HG03575 (cell line): ENCODE data around the gene ZNF277.

Experiments
- ATAC-seq: cut with Tn5 transposase; IDR thresholded peaks from one replicate; pipeline ENCODE4 v1.9.1; 2021; ENCODE audit not compliant: unreplicated experiment, insufficient number of reproducible peaks, low FRiP score; ENCODE audit errors: extremely low read depth

The ZNF277 gene

GRCh38 chr7:112206238-112206990 lies at the start of gene ZNF277, which contains the start of gene DOCK4:
ZNF277 (plus strand) TSS chr7:112206695; CDS start chr7:112206717, 22 bp downstream.
DOCK4 (minus strand) TSS chr7:112206399; CDS start chr7:112206138, 261 bp downstream.
- peak; percentile 92 for ATAC-seq

GRCh38 chr7:112157072-112157471 lies 49.4 kb upstream of the ZNF277 start:
- no peak for ATAC-seq

- ATAC-seq, result no peak
Observed at GRCh38 chr7:112159351-112159750, 47.1 kb upstream of the ZNF277 start.

- ATAC-seq, result no peak
Observed at GRCh38 chr7:112160130-112160770, 46.2 kb upstream of the ZNF277 start.

- no peak for ATAC-seq
Observed at GRCh38 chr7:112160771-112161150, 45.7 kb upstream of the ZNF277 start.

GRCh38 chr7:112161253-112162141 lies 45.0 kb upstream of the ZNF277 start:
- no peak for ATAC-seq

- ATAC-seq, result no peak
Observed at GRCh38 chr7:112162142-112162766, 44.2 kb upstream of the ZNF277 start.

- no peak for ATAC-seq
Observed at GRCh38 chr7:112162784-112163506, 43.5 kb upstream of the ZNF277 start.

GRCh38 chr7:112167147-112167546 lies 39.3 kb upstream of the ZNF277 start:
- no peak for ATAC-seq

- no peak for ATAC-seq
Observed at GRCh38 chr7:112168915-112169314, 37.6 kb upstream of the ZNF277 start.

- ATAC-seq, result no peak
Observed at GRCh38 chr7:112171673-112172072, 34.8 kb upstream of the ZNF277 start.

GRCh38 chr7:112172870-112173567 lies 33.5 kb upstream of the ZNF277 start:
- no peak for ATAC-seq

- no peak for ATAC-seq
Observed at GRCh38 chr7:112173568-112173905, 33.0 kb upstream of the ZNF277 start.

- ATAC-seq, result no peak
Observed at GRCh38 chr7:112174192-112174591, 32.3 kb upstream of the ZNF277 start.

- no peak for ATAC-seq
Observed at GRCh38 chr7:112176241-112176640, 30.3 kb upstream of the ZNF277 start.

GRCh38 chr7:112176693-112177415 lies 29.6 kb upstream of the ZNF277 start:
- no peak for ATAC-seq

GRCh38 chr7:112180223-112180622 lies 26.3 kb upstream of the ZNF277 start:
- ATAC-seq, result no peak
